ENCODE measurements around the gene TCF4.

DNA sequence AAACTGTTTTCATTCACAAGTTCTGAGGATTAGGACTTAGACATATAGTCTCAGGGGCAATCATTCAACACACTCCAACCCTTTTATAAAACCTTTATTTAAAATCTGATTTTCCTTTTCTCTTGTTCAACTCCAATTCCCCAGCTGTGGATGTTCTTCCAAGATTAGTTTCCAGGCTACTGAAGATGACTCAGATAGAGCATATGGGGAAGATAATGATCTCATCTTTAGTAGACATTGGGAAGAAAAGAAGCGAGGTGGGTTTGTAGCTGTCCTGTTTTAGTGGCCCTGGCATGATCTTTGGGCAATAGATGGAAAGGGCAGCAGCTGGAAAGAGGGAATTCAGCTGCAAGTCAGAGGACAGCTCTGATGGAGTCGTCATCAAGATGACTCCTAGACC lies 381.1 kb downstream of the TCF4 start:
- TF ChIP-seq, protein P1, sequence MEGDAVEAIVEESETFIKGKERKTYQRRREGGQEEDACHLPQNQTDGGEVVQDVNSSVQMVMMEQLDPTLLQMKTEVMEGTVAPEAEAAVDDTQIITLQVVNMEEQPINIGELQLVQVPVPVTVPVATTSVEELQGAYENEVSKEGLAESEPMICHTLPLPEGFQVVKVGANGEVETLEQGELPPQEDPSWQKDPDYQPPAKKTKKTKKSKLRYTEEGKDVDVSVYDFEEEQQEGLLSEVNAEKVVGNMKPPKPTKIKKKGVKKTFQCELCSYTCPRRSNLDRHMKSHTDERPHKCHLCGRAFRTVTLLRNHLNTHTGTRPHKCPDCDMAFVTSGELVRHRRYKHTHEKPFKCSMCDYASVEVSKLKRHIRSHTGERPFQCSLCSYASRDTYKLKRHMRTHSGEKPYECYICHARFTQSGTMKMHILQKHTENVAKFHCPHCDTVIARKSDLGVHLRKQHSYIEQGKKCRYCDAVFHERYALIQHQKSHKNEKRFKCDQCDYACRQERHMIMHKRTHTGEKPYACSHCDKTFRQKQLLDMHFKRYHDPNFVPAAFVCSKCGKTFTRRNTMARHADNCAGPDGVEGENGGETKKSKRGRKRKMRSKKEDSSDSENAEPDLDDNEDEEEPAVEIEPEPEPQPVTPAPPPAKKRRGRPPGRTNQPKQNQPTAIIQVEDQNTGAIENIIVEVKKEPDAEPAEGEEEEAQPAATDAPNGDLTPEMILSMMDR (IDR thresholded peaks at IDR 0.05): no peak
- TF ChIP-seq POLR2A (IDR thresholded peaks at IDR 0.05): no peak
- no peak for TF ChIP-seq POLR2AphosphoS5 (IDR thresholded peaks at IDR 0.05)
- no peak for TF ChIP-seq EP300 (IDR thresholded peaks at IDR 0.05; ENCODE audit: low read depth)
